HG03135 (cell line): ENCODE results near the gene NOL4L.

Experiments
- ATAC-seq: cut with Tn5 transposase; IDR thresholded peaks from one replicate; pipeline ENCODE4 v1.9.1; 2021; ENCODE audit warnings: mild to moderate bottlenecking, moderate library complexity; ENCODE audit not compliant: unreplicated experiment

The NOL4L gene

DNA sequence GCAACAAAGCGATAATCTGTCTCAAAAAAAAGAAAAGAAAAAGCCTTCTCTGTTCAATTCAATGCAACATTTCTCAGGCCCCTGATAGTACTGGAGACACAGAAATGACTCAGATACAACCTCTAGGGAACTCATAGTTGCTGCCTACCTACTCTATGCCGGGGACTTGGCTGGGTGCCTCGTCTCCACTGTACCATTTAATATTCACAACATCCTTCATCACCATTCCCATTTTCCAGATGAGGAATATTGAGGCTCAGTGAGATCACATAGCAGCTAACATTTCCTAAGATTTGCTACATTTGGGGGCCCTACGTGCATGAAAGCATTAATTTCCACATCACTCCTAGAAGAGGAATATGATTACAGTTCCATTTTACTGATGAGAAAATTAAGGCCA is 7.5 kb downstream of the NOL4L start:
- ATAC-seq = no peak

- no peak for ATAC-seq
Measured at GRCh38 chr20:32577023-32577422, 8.1 kb downstream of the NOL4L start.

DNA sequence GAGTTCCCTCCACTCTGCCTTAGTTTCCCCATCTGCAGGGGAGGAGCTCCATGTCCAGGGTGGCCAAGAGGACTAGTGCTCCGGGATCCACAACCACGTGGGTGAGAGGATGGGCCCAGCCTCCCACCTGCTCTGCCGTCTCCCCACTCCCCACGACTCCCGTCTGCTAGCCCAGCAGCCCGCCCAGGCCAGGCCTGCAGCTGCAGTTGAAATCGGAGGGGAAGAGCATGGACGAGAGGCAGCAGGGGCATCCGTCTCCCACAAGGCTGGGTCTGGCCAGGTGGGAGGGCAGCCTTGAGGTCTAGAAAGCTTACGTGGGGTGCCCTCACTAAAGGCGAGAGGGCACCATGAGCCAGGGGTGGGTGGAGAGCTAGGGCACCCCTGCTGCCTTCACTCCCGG is 8.6 kb downstream of the NOL4L start:
- ATAC-seq = no peak

- ATAC-seq = no peak
Measured at GRCh38 chr20:32575805-32576204, 9.3 kb downstream of the NOL4L start.

- ATAC-seq = no peak
Measured at GRCh38 chr20:32575227-32575581, 9.9 kb downstream of the NOL4L start.

DNA sequence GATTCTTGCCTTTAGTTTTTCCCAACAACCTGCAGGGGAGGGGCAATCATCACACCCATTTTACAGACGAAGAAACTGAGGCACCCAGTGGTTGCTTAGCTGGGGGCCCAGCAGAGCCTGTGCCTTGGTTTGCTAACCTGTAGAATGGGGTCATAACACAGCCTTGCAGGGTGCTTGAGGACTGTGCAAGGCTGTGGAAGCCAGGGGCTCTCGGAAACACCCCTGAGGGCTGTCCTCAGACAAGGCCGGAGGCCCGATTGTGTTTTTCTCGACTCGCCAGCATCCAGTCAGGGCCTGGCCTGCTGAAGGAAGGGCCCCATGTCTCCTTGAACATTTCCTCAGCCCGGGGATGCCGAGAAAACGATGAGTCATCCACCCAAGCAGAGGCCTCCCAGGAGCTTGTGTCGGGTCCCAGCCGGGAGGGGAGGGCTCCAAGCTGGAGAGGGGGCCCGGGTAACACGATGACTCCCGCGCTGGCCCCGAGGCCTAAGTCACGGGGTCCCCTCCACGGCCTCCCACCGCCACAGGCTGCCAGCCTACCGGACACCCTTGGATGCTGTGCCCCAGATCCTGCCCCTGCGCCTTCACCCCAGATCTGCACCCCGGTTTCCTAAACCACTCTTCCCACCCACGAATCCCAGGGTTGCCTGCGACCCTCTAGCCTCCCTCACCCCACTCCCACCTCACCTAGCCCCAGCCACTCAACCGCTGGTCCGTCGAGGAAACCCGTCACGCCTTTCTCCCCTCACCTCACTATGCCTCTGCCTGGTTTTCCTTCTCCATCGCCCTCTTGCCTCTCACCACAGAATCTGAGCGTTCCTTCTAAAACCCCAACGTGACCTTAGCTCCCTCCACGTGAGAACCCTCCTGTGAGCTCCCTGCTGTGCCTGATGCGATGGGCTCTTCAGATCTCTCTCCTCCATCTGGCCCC is 10.6 kb downstream of the NOL4L start:
- ATAC-seq = no peak

- no peak for ATAC-seq
Measured at GRCh38 chr20:32573167-32573851, 11.8 kb downstream of the NOL4L start.

DNA sequence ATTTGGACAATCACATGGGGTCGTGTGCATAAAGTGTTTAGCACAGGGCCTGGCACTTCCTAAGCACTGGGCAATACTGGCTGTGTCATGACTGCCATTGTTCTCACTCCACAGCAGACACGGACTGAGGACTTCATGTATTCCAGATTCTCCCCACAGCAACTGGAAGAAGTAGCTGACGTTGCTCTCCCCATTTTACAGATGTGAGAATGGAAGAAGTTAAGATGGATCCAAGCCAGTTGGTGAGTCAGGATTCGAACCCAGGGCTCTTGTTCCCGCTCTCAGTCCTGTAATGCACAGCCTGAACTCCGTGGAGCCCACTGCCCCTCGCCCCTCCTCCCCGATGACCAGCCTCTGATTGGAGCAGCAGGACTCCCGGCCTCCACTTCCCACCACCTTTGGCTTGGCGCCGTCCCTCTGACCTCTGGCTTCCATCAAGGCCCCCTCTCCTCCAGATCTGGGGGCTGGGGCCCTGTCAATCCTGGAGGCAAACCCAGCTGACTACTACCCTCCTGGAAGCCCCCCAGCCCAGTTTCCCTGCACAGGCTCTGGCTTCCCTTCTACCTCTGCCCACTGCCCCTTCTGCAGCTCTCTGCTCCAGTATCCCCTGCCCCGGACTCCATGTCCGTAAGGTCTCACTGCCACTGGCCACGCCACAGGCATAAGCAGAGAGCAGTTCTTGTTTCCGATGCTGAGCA is 12.7 kb downstream of the NOL4L start:
- no peak for ATAC-seq

- no peak for ATAC-seq
Measured at GRCh38 chr20:32571566-32571965, 13.6 kb downstream of the NOL4L start.

GRCh38 chr20:32570401-32571190 is 14.5 kb downstream of the NOL4L start:
- ATAC-seq = no peak

- ATAC-seq = no peak
Measured at GRCh38 chr20:32569380-32570305, 15.5 kb downstream of the NOL4L start.

- ATAC-seq = no peak
Measured at GRCh38 chr20:32569018-32569379, 16.1 kb downstream of the NOL4L start.

- no peak for ATAC-seq
Measured at GRCh38 chr20:32567384-32568178, 17.6 kb downstream of the NOL4L start.

GRCh38 chr20:32566379-32567374 is 18.5 kb downstream of the NOL4L start:
- ATAC-seq = no peak

- ATAC-seq = no peak
Measured at GRCh38 chr20:32565735-32566032, 19.4 kb downstream of the NOL4L start.

GRCh38 chr20:32564921-32565734 is 20.0 kb downstream of the NOL4L start:
- ATAC-seq = no peak

- ATAC-seq = no peak
Measured at GRCh38 chr20:32564440-32564839, 20.7 kb downstream of the NOL4L start.
